Activated T-helper 2 cell treated with anti-CD3 and anti-CD28 coated beads, Interferon-gamma antibody, Interleukin-2, Interleukin-4, amounts not matched to agents 10 μg/mL and 5 μg/mL and 100 μg/mL, durations not matched to agents 14 hours and 24 hours and 36 hours (primary cell): ENCODE data around the gene SLC7A11. TPM values are rescaled to one million over a fixed set of nuclear protein-coding genes. Genes with fewer than 3 reads are reported as not detected.

Experiments used
- DNase-seq: peaks from one replicate; pipeline ENCODE4 v3.0.0; 2021; ENCODE audit warnings: low spot score
- H3K27ac Mint-ChIP-seq: one replicate; pipeline ENCODE4 v1.8.0; 2021; ENCODE audit warnings: mixed read lengths
- H3K27me3 Mint-ChIP-seq: one replicate; pipeline ENCODE4 v1.8.0; 2021; ENCODE audit warnings: low read depth, mixed read lengths
- H3K36me3 Mint-ChIP-seq: one replicate; pipeline ENCODE4 v1.8.0; 2021; ENCODE audit warnings: low read depth, mixed read lengths
- H3K4me1 Mint-ChIP-seq: one replicate; pipeline ENCODE4 v1.8.0; 2021; ENCODE audit warnings: low read depth, mixed read lengths
- H3K4me3 Mint-ChIP-seq: one replicate; pipeline ENCODE4 v1.8.0; 2021; ENCODE audit warnings: low read depth, mild to moderate bottlenecking, moderate library complexity, mixed read lengths
- H3K9me3 Mint-ChIP-seq: one replicate; pipeline ENCODE4 v1.8.0; 2021; ENCODE audit warnings: mixed read lengths
- intact Hi-C: fragments of 100-400 bp; cut with micrococcal nuclease; formaldehyde crosslinking; loops from one replicate; pipeline ENCODE4 v1.15.1; 2023
- total RNA-seq: library from RNA; stranded (reverse); gene quantifications from 2 replicates; pipeline ENCODE4 v1.2.3, GENCODE V29; 2022

The SLC7A11 gene
- total RNA-seq, 1 donor from 2014 or later = 1.8 TPM

DNA sequence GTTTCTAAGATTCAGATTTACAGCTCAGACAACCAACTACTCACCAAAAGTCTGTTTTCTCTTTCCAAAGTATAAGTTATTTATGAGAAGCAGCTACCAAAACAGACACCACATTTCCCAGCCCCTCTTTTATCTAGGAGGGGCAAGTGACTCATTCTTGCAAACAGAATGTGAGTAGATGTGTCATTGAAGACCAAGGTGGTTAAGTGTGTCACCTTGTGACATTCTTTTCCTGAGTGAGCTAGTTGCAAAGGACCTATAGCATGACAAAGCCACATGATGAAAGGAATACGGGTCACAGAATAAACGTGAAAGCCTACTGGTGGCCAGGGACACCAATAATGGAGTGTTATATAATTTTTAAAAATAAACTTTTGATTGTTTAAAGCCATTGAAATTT, 50.0 kb downstream of the SLC7A11 start:
- no peaks in the 10 kb centered on the region for H3K4me1 Mint-ChIP-seq
- no peaks in the 10 kb centered on the region for H3K9me3 Mint-ChIP-seq
- no peak overlapping the region for H3K27ac Mint-ChIP-seq
- intact Hi-C loops = no loop called here
- H3K27me3 Mint-ChIP-seq = no peaks in the 10 kb centered on the region
- no peak for DNase-seq
- H3K36me3 Mint-ChIP-seq = no peaks in the 10 kb centered on the region
- no peak overlapping the region for H3K4me3 Mint-ChIP-seq

DNA sequence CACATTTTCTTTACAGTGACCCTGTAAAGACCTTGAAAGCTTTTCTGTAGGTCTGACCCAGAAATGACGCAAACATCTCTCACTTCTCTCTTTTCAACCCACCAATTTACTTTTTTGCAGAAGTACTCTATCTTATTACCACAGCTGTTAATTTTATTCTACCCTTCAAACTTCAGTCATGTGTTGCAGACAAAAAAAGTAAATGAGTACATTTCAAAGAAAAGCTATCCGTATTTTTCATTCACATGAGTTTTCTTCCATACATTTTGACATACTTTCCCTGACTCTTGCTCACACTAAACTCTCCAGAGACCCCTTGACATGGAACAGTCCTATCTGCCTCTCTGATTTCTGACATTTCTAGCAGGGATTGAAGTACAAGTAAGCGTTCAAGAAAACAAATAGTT, 51.7 kb downstream of the SLC7A11 start:
- intact Hi-C loops = no loop called here
- H3K4me3 Mint-ChIP-seq = no peak overlapping the region
- H3K27ac Mint-ChIP-seq = no peak overlapping the region
- no peaks in the 10 kb centered on the region for H3K36me3 Mint-ChIP-seq
- no peaks in the 10 kb centered on the region for H3K9me3 Mint-ChIP-seq
- H3K4me1 Mint-ChIP-seq = no peaks in the 10 kb centered on the region
- no peak for DNase-seq
- H3K27me3 Mint-ChIP-seq = no peaks in the 10 kb centered on the region

DNA sequence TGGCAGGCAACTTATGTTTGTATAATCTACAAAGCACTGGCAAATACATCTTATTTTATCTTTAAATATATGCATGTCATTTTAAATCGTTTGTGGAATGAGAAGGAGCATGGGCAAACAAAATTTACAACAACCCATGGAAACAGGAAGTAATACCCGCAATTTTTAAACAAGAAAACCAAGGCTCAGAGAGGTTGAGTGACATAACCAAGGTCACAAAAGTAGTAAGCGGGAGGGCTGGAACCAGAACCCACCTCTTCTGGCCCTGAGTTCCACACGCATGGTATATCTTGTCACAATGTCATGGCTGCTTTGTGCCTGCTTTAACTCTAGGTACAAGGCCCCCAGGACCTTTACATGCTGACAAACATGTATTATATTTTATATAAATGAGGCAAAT, 52.9 kb downstream of the SLC7A11 start:
- Mint-ChIP-seq H3K4me1 (no peaks in the 10 kb centered on the region), H3K27ac (no peak overlapping the region), H3K9me3 (no peaks in the 10 kb centered on the region), H3K4me3 (no peak overlapping the region), H3K27me3 (no peaks in the 10 kb centered on the region), H3K36me3 (no peaks in the 10 kb centered on the region)
- intact Hi-C loops = no loop called here
- DNase-seq = no peak

DNA sequence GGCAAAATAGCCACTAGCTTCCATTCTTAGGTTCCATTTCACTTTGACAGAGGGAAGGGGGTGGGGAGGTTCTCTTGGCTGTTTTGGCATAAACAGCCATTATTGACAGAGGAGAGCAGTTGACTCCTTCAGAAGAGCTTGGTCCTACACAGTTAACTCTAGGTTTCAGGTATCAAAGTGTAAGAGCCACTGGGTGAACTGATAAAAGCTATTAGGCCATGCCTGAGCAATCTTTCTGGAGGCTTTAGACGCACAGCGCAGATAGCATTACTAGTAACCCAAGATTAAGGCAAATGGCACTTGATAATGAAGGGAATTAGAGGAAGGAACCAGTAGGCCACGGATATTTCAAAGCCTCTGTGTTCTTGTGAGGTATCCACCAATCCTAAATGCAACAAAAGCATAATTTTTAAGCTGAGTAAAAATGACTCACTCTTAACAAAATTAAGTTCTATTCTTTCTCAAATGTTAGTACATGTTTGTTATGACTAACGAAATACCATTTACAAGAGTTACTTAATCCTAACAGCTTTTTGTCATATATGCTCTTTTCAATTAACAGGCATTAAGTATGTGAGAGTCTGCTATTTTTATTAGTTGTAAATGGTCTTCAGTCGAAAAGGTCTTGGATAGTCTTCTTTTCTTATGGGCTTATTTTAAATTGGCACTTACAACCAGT, 53.6 kb downstream of the SLC7A11 start:
- H3K27me3 Mint-ChIP-seq = no peaks in the 10 kb centered on the region
- H3K36me3 Mint-ChIP-seq = no peaks in the 10 kb centered on the region
- no peaks in the 10 kb centered on the region for H3K4me1 Mint-ChIP-seq
- intact Hi-C loops = no loop called here
- DNase-seq = no peak
- no peak overlapping the region for H3K4me3 Mint-ChIP-seq
- no peaks in the 10 kb centered on the region for H3K9me3 Mint-ChIP-seq
- H3K27ac Mint-ChIP-seq = no peak overlapping the region

DNA sequence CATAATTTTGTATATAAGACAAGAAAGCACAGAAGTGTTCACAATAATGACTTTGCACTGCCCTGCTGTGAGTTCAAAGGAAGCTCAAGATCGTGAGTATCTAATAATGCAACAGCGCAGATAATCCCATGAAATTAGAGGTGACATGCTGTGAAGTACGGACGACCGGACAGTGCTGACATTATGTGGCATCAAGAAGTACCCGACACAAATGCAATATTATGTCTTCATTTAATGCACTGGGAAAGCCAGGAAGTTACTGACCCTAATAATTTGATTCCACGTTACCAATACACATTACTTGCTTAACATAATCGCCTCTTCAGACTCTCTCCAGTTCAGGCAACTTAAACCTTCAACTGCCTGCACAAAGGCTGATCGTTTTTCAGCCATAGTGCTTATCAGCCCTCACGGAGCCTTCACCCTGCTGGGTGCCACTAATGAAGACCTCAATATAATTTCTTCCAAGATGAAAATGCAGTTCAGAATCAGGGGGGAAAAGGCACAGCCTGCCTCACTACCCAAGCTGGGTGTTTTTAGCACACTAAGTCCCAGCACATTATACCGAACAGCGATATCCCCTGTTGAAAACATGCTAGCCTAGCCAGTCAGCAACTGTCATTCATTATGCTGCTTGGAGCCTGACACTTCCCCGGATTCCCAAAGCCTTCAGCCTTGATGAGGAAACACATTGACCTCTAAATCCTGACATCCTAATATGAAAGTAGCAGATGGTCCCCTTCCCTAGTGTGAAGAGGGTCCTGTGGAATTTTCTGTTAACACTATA, 56.1 kb downstream of the SLC7A11 start:
- intact Hi-C loops = no loop called here
- H3K4me1 Mint-ChIP-seq = no peaks in the 10 kb centered on the region
- H3K36me3 Mint-ChIP-seq = peaks cover 3% of the 10 kb centered on the region
- H3K27me3 Mint-ChIP-seq = no peaks in the 10 kb centered on the region
- H3K9me3 Mint-ChIP-seq = no peaks in the 10 kb centered on the region
- no peak overlapping the region for H3K27ac Mint-ChIP-seq
- DNase-seq = no peak
- no peak overlapping the region for H3K4me3 Mint-ChIP-seq

DNA sequence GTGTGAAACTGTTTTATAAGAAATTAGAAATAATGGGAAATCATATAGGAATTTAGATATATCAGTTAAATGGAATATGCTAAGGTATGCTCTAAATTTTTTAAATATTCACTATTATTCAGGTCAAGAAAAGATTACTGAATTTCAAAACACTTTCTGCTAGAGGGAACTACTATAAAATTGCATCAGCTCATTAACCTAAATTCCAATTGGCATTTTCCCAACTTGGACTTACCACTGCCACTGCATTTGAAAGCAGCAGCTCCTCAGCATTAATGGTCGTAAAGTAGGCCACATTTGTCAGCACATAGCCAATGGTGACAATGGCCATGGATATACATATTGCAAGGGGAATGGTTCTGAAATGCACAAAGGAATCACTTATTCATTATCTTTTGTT, 57.3 kb downstream of the SLC7A11 start:
- Mint-ChIP-seq H3K9me3 (no peaks in the 10 kb centered on the region), H3K27me3 (no peaks in the 10 kb centered on the region), H3K4me3 (no peak overlapping the region), H3K4me1 (no peaks in the 10 kb centered on the region), H3K27ac (no peak overlapping the region), H3K36me3 (peaks cover 8% of the 10 kb centered on the region)
- intact Hi-C loops = no loop called here
- DNase-seq = no peak

DNA sequence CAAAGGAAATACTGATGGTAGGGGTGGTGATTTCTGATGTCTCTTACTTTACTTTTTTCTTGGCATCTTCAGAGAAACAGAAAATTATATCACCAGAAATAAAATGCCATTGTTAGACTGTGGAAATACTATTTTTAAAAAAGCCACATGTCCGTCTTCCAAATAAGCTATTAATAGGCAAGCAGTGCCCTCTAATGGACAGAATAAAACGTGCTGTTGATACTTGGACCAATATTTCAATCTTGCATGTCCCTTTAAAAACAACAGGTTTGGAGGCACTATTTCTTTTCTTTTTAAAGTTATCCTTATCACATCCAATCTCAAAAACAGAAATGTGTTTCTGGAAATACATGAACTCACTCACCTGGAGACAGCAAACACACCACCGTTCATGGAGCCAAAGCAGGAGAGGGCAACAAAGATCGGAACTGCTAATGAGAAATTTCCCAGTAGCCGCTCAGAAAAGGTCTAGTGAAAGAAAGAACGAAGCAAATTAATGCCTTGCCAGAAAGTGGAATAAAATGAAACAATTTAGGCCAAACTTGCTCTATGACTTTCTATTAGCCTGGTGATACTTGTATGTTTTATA, 59.2 kb downstream of the SLC7A11 start:
- H3K9me3 Mint-ChIP-seq = no peaks in the 10 kb centered on the region
- H3K36me3 Mint-ChIP-seq = peaks cover 18% of the 10 kb centered on the region
- H3K27me3 Mint-ChIP-seq = no peaks in the 10 kb centered on the region
- no peak overlapping the region for H3K27ac Mint-ChIP-seq
- H3K4me1 Mint-ChIP-seq = peaks cover 2% of the 10 kb centered on the region
- intact Hi-C loops = no loop called here
- H3K4me3 Mint-ChIP-seq = no peak overlapping the region
- DNase-seq = no peak

DNA sequence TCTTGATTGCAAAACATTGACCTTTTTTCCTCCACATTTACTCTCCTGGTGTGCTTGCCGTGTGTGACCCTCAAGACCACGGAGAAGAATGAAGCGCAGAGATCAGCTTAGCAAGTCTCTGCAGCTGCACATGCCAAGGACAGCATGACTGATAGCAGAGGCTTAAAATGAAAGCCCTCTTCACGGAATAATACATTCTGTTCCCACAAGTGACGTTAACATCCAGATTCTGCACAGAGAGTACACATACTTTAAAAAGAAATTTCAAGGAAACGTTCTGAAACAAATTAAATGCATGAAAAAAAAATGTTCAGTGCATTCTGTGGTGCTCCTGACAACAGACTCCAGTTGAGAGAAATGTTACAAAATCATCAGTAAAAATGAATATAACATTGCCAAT, 60.9 kb downstream of the SLC7A11 start:
- Mint-ChIP-seq H3K27ac (no peak overlapping the region), H3K27me3 (no peaks in the 10 kb centered on the region), H3K4me3 (no peak overlapping the region), H3K36me3 (peaks cover 23% of the 10 kb centered on the region), H3K4me1 (peaks cover 2% of the 10 kb centered on the region), H3K9me3 (no peaks in the 10 kb centered on the region)
- intact Hi-C loops = no loop called here
- DNase-seq = no peak

DNA sequence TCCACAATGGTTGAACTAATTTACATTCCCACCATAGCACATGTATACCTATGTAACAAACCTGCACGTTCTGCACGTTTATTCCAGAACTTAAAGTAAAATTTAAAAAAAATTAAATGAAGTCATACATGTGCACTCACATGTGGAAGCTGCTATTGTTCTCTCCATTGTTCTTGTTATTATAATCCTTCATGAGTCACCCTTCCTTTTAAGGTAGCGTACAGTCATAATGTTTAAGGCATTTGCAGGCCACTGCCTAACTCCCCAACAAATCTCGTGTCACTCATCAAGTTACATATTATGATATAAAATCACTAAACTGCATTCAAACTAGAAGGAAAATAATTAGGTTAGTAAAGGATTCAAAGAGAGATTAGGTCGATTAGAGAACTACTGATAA, 63.6 kb downstream of the SLC7A11 start:
- Mint-ChIP-seq H3K9me3 (no peaks in the 10 kb centered on the region), H3K36me3 (peaks cover 27% of the 10 kb centered on the region), H3K27me3 (no peaks in the 10 kb centered on the region), H3K4me3 (no peak overlapping the region), H3K27ac (no peak overlapping the region), H3K4me1 (peaks cover 2% of the 10 kb centered on the region)
- DNase-seq = no peak
- intact Hi-C loops = no loop called here

DNA sequence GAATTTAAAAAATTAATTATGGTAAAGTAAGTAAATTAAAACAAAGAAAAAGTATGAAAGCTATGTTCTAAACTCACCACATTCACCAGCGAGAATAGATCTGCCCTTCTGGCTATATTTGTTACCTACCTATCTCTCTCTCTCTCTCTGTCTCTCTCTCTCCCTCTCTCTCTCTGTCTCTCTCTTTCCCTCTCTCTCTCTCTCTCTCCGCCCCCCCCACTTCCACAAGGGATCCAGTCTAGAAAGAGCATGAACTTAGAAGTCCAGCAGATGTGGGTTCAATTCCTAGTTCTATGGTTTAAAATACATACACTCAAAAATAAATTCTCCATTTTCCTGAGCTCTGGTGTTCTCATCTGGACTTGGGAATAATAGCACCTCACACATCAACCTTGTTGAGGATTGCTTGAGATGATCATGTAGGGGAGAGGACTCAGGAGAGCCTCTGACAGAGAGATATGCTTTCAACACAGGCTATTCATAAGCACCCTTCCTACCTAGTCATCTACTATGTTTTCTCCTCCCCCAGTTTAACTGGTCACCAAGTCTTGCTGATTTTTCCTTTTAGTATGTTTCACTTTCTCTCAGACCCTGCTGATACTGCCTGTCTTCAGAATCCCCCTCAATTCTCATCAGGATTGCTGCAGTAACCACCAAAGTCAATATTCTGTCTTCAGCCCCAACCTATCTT, 64.7 kb downstream of the SLC7A11 start:
- Mint-ChIP-seq H3K27ac (no peak overlapping the region), H3K4me1 (peaks cover 2% of the 10 kb centered on the region), H3K36me3 (peaks cover 27% of the 10 kb centered on the region), H3K4me3 (no peak overlapping the region), H3K9me3 (no peaks in the 10 kb centered on the region), H3K27me3 (no peaks in the 10 kb centered on the region)
- DNase-seq = no peak
- intact Hi-C loops = no loop called here

DNA sequence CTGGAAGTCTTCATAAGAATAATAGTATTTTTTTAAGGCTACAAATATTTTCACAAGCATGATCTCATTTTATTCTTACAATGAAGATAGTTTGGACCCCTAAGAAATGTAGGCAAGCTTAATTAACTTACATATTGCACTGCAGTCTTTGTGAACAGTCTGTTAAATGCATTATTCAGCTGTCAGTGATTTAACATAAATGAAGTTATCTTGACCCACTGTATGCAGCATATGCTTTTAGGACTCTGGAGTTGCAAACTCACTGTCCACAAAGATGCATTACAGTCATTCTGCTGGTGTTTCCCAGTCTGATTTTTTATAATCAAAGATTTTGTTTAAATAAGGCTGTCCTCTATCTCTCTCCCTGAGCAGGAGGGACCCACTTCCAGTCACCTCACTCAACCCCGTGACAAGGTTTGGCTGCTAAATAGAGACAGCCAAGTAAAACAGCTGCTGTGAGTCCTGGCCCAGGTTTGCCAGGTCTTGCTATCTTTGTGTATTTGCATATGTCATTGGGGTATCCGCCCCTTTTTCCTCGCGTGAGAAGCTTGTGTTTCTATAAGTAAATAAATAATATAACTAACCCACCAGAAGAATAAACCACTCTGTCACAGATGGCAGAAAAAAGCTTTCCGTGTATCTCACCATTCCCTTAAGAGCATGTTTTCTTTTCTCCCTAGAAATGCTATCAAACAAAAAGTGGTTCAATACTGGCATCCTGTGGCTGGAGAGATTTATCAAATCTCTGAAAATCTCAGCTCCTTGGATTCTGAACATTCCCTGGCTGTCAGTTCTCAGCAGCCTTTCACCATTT, 67.0 kb downstream of the SLC7A11 start:
- intact Hi-C loops = no loop called here
- Mint-ChIP-seq H3K36me3 (peaks cover 23% of the 10 kb centered on the region), H3K9me3 (no peaks in the 10 kb centered on the region), H3K27ac (no peak overlapping the region), H3K4me3 (no peak overlapping the region), H3K4me1 (peaks cover 2% of the 10 kb centered on the region), H3K27me3 (no peaks in the 10 kb centered on the region)
- no peak for DNase-seq

DNA sequence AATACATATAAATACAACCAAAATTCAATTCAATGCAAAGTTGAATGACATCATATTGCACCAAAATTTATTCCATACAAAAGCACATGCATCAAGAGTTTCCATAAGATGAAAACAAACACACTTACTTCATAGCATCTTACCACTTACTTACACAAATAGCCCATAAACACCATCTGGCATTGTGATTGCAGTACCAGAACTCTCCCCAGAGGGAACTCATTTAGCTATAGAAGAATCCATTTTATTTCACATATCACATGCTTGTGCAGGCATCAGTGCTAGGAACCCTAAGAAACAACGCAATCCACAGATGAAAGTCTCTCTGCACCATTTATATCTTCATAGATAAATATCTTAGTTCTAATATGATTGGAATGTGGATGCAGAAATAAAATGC, 77.9 kb downstream of the SLC7A11 start:
- Mint-ChIP-seq H3K9me3 (no peaks in the 10 kb centered on the region), H3K4me3 (no peak overlapping the region), H3K36me3 (no peaks in the 10 kb centered on the region), H3K27me3 (no peaks in the 10 kb centered on the region), H3K4me1 (no peaks in the 10 kb centered on the region), H3K27ac (no peak overlapping the region)
- DNase-seq = no peak
- intact Hi-C loops = no loop called here
